ENCODE data around the gene PIAS3. TPM values are rescaled to one million over a fixed set of nuclear protein-coding genes. Genes with fewer than 3 reads are reported as not detected.
"Not testable (repeated sequence)": the region's sequence is repeated elsewhere in the genome, so short reads cannot be mapped to it uniquely, and the experiment has no call there.

PIAS3 gene
- total RNA-seq, 1 donor from 2014 or later: 7.6 TPM

- no peak for DNase-seq (ENCODE audit: low read depth, low spot score)
Observed at GRCh38 chr1:145874646-145875045, 15.8 kb upstream of the PIAS3 start.

- DNase-seq (ENCODE audit: low read depth, low spot score): no peak
Observed at GRCh38 chr1:145871994-145872924, 13.4 kb upstream of the PIAS3 start.

DNA sequence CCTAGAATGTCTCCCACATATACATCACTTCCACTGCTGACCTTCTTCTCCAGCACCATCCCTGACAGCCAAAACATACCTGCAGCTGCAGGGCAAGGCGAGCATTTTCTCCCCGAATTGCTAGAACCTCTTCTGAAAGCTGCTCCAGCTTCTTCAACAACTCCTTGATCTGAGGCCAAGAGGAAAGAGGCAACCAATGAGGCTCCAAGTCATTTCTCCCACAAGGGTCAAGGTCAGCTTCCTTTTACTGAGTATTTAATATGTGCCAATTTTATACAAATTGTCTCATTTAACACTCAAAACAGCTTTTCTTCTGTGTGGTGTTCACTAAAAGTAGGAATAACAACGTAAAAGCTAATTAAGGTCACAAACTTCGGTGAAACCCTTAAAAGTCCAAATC, 9.4 kb upstream of the PIAS3 start:
- DNase-seq (ENCODE audit: low read depth, low spot score): no peak

GRCh38 chr1:145863282-145864018, 4.6 kb upstream of the PIAS3 start:
- no peak for DNase-seq (ENCODE audit: low read depth, low spot score)

- peak; percentile 50 for DNase-seq (ENCODE audit: low read depth, low spot score)
Observed at GRCh38 chr1:145859491-145860023, 676 bp upstream of the PIAS3 start.

DNA sequence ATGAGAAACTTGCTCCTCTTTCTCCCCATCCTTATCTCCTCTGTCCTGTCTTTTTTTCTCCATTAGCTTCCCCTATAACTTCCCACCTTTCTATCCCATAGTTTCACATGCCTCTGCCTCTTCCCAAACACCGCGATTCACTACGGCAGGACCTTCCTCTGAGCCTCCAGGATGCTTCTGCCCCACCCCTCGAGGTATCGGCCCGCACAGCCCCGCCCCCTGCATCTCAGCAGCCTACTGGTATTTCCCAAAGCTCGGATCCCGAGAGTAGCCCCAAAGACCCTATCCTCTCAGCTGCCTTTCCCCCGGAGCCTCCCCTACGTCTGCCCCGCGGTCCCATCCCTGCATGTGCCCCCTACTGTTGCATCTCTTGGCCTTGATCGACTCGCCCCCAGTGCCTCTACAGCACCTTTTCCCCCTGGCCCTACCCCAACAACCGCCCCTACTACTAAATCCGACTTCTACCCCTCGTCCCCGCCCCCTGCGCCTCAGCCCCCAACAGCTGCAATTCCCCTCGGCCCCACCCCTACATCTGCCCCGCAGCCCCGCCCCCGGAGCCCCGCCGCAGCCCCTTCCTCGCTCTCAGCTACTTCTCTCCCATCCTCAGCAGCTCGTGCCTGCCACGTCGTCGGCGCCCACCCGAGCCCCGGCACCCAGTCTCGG, 512 bp downstream of the PIAS3 start:
- no peak for DNase-seq (ENCODE audit: low read depth, low spot score)

DNA sequence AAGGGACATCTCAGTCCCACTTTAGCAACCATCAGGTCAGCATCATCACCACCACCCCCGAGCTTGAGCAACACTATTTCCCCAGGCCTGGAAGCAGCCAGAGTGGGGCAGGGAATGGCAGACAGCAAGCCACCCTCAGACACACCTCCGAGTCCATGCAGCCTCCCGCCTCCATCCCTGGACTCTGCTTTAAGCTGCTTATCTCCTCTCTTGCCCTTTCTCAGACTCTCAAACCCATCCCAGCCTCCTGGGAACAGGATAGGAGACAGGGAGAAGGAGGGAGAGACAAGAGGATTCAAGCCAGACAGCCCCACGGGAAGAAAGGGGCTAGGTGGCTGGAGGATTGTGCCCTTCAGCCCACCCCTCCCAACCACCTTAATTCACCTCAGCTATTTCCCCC, 1.7 kb downstream of the PIAS3 start:
- DNase-seq (ENCODE audit: low read depth, low spot score): no peak

DNA sequence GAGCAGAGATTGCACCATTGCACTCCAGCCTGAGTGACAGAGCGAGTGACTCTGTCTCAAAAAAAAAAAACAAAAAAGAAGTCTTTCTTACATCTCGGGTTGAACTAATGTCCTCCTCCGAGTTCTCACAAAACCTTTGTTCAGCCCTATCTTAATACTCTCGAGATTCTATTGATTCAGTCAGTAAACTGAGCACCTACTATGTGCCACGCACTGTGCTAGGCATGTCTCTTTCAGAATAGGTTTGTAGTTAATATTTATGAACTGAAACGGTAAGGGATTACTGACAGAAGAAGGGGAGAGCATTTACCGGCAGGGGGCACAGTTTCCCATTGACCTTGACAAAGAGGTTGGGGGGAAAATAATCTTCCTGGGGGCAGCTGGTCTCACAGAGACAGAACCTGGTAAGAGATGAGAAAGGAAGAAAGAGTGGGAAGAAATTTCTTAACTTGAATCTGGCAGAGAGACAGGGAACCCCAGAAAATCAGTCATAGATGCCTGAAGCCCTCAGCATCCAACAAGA, 3.4 kb downstream of the PIAS3 start:
- DNase-seq (ENCODE audit: low read depth, low spot score): no peak

GRCh38 chr1:145849356-145850160, 9.3 kb downstream of the PIAS3 start:
- DNase-seq (ENCODE audit: low read depth, low spot score): peak; percentile 49

DNA sequence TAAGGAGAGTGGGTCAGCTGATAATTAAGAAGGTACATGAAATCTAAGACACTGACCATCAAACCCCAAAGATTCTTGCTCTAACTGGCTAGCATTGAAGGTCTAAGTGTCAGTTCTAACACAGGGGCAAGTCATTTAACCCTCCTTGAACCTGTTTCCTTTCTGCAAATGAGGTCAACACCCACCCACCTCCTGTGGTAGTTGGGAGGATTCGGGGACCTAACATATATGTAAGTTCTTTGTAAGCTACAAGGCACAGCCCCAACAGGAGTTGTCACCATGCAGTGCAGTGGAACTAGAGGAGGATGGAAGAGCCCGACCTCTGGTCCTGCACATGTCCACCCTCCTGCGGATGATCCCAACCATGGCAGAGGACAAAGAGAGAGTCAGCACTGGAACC, 11.1 kb downstream of the PIAS3 start:
- no peak for DNase-seq (ENCODE audit: low read depth, low spot score)

DNA sequence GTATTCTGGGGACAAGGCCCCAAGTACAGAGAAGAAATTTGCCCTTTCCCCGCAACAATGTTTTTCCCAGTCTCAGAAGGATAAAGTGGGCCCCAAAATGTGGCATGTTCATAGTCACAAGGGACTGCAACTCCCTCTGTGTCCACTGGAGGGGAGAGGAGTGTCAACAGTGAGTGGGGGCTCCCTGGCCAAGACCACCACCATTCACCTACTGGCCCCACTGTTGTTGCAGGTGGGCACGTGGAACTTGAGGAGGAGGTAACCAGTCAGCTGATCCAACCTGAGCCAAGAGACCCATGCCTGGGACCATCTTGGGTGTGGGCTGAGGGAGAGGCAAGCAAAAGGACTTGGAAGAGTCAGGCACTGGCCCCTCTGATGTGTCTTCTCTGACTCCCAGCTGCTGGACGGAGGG, 12.7 kb downstream of the PIAS3 start:
- no peak for DNase-seq (ENCODE audit: low read depth, low spot score)

DNA sequence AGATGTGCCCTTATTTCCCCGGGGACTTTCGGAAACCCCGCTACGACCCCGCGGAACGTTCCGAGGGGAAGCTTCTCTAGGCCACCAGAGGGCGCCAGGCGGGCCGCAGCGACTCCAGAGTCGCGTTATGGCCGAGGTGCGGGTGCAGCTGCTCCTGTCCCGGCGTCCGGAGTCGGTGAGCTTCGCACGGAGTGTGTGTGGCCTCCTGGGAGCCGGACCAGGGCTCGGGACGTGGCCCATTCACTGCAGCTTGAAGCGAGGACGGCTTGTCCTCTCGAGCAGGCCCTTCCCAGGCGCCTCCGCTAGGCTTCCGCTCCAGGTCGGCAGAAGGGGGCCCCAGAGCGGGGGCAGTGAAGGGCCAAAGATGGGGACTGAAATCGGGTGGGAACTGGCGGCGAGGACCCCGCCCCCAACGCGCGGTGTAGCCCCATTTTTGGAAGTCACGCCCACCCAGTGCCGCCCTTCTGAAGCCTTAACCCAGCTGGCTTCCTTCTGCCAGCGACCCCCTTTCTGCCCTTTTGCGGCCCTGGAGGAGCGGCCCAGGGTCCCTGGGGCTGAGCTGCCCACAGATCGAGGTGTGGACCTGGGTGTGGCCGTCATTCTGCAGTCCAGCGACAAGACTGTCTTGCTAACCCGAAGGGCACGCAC, 13.2 kb downstream of the PIAS3 start, which contains the start of gene NUDT17:
Gene NUDT17, plus strand, starts transcription at position 117 of the 648 bp plus-strand sequence. Its CDS starts 11 bp downstream, at position 128.
- peak; percentile 24 for DNase-seq (ENCODE audit: low read depth, low spot score)

GRCh38 chr1:145845144-145845513, 13.8 kb downstream of the PIAS3 start:
- DNase-seq (ENCODE audit: low read depth, low spot score): no peak

GRCh38 chr1:145843031-145843430, 15.8 kb downstream of the PIAS3 start:
- no peak for DNase-seq (ENCODE audit: low read depth, low spot score)

GRCh38 chr1:145837656-145838055, 21.2 kb downstream of the PIAS3 start:
- no peak for DNase-seq (ENCODE audit: low read depth, low spot score)

DNA sequence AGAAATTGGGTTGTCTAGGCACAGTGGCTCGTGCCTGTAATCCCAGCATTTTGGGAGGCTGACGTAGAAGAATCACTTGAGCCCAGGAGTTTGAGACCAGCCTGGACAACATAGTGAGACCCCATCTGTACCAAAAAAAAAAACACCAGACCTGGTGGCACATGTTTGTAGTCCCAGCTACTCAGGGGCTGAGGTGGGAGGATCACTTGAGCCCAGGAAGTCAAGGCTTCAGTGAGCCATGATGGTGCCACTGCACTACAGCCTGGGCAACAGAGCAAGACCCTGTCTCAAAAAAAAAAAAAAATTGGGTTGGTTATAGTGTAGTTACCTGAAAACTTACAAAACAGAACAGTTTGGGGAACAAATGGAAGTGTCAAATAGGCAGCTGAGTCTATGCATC, 28.1 kb downstream of the PIAS3 start:
- not testable (repeated sequence) for DNase-seq (ENCODE audit: low read depth, low spot score)

DNA sequence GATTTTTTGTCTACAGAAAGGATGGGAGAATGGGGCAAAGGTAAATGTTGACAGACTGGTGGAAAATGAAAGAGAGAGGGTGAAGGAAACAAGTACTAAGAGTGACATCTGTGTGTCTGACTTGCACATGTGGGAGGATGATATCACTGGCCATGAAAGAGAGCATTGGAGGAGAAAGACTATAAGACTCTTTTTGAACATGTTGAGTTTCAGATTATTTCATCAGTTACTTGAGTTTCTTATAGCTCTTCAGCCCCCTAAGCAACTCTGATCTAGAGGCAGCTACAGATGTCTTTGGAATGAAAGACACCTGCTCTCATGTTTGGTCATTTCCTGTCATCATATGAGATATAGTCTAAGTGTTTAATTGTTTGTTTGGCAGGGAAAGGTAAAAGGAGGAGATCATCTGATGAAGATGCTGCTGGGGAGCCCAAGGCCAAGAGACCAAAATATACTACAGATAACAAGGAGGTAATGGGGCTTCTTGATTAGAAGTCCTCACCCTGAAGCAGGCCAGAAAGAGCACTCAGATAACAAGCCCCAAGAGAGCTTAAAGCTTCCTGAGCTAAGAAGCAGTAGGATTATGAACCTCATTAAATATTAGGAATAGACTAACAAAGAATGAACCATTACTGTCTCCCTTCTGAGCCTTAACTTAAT, 30.4 kb downstream of the PIAS3 start:
- DNase-seq (ENCODE audit: low read depth, low spot score): no peak

DNA sequence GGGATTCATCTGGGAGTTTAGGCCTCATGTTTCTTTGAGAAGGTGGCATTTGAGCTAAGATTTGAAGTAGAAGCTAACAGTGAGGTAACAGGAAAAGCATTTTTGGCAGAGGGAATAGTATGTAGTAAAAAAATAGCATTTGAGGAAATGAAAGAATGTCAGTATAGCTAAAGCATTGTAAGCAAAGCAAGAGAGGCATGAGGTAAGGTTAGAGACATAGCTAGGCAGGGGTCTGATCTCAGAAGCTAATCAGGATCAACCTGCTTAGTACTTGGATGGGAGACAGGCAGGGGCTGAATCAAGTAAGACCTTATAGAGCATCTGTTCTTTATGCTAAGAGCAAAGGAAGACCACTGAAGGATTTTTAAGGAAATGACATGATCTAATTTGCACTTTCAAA, 30.9 kb downstream of the PIAS3 start:
- no peak for DNase-seq (ENCODE audit: low read depth, low spot score)

- DNase-seq (ENCODE audit: low read depth, low spot score): no peak
Observed at GRCh38 chr1:145826030-145826429, 32.9 kb downstream of the PIAS3 start.

- DNase-seq (ENCODE audit: low read depth, low spot score): no peak
Observed at GRCh38 chr1:145824499-145824842, 34.4 kb downstream of the PIAS3 start.
